Measurements from ENCODE around the gene TAP2. TPM values are rescaled to one million over a fixed set of nuclear protein-coding genes. Genes with fewer than 3 reads are reported as not detected.

TAP2 gene
- total and polyA plus RNA-seq, 2 donors (not counting 1 experiment from before 2014, with no cell fraction given): 66.1 to 126 TPM

DNA sequence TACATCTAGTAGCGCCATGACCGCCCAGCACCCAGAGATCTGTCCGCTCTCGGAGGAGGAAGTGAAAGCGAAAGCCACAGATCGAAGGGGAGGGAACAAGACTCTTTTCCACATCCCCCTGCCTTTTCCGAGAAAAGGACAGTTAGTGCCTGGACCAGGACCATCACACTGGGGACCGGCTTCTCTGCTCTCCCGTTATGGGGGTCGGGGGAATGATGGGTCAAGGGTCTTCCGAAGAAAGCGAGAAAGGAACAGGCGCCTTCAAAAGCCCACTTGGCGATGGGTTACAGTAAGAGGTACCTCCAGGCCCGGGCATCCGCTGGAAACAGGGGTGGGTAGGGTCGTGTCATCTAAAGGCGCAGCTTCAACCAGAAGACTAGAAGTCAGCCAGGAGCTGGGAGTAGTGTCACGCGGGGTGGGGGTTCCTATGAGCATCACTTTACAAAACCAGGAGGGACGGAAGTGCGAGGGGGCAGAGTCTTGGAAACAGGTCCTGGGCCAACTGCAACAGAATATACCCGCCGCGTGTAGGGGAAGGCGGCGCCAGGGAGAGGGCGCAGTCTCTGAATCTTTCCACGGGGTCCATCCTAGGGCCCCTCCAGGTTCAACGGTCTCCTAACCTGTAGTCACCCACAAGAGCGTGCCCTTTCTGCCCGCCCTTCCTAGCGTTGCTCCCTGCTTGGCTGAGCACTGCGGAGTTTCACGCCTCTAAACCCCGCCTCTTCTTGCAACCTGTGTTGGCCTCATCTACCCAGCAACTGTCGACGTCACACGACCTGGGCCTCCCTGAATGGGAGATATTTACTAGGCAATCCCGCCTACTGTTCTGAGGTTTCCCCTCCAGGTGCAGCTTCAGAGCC, 5.7 kb upstream of the TAP2 start, which contains the start of gene PSMB8:
Gene PSMB8 (minus strand): TSS at position 69 of the 860 bp plus-strand sequence. CDS start 51 bp downstream, at position 18.
- peak; percentile 99 for DNase-seq
- ChIA-PET CTCF (interaction anchor here (1.0 to 11.0 kb wide), 11 partner anchors 12 to 140 kb away, joined by 3 to 359 read pairs (median 8); partner anchors contain the start of genes BRD2, HLA-DMA, PSMB9 and TAP1), POLR2A (interaction anchor here (0.5 to 9.7 kb wide), 19 partner anchors 12 to 573 kb away, joined by 3 to 282 read pairs (median 5); partner anchors contain the start of genes BRD2, HLA-DMA, HLA-DMB and HLA-DOB)
- peak within 1 kb of the TSS; percentile 73 for H3K4me2 ChIP-seq (replicated peaks; ENCODE audit: low read depth, low read length, poor library complexity, severe bottlenecking)
- peaks cover 72 to 81% of the 10 kb centered on the region in 2 donors for H3K4me1 ChIP-seq (ENCODE audit: control insufficient read depth in 2 of 2, insufficient read depth in 2 of 2, low read length in 2 of 2)
- peak within 1 kb of the TSS; percentile 96 for H3K9ac ChIP-seq (ENCODE audit: low read length)
- peaks cover 92% of the 10 kb centered on the region for H3K79me2 ChIP-seq (ENCODE audit: control insufficient read depth, insufficient read depth, low read length)
- peak; percentile 78 for ATAC-seq (ENCODE audit: low read depth)
- H4K20me1 ChIP-seq (ENCODE audit: control insufficient read depth, insufficient read depth, low read length, poor library complexity, severe bottlenecking): peaks cover 10% of the 10 kb centered on the region
- peak within 1 kb of the TSS; percentile 64 for H2AFZ ChIP-seq (ENCODE audit: insufficient read depth, low read depth, low read length, poor library complexity, severe bottlenecking)
- intact Hi-C loops (cut with micrococcal nuclease): loop anchor here (1.0 to 5.0 kb wide), 4 partner anchors 10 to 177 kb away; partner anchors contain the start of genes BRD2, HLA-DMB, HLA-DQB1 and PSMB9
- Mint-ChIP-seq H3K4me1 (peaks cover 86% of the 10 kb centered on the region), H3K27me3 (no peaks in the 10 kb centered on the region), H3K9me3 (ENCODE audit: insufficient read depth) (no peaks in the 10 kb centered on the region), H3K4me3 (peak within 1 kb of the TSS; percentile 95), H3K27ac (peak within 1 kb of the TSS; percentile 99)
- peaks cover 7 to 67% of the 10 kb centered on the region in 2 experiments for H3K36me3 ChIP-seq (replicated peaks in 1 of 2; ENCODE audit: control extremely low read depth in 1 of 2, control insufficient read depth in 1 of 2, extremely low read depth in 1 of 2, insufficient read depth in 2 of 2, low read length in 1 of 2)
- WGBS (ENCODE audit: insufficient coverage): under 1% methylated on average over 33 of the region's 40 CpGs
- peak within 1 kb of the TSS; percentile 96 to 97 for H3K27ac ChIP-seq (ENCODE audit: low read length in 2 of 2)
- H3K27me3 ChIP-seq (replicated peaks in 1 of 4; ENCODE audit: control extremely low read depth in 1 of 4, control insufficient read depth in 3 of 4, insufficient read depth in 4 of 4, low read length in 3 of 4): no peaks in the 10 kb centered on the region
- H3K4me3 ChIP-seq (ENCODE audit: control extremely low read depth in 1 of 5, extremely low read depth in 1 of 5, insufficient read depth in 1 of 5, low read depth in 2 of 5, low read length in 4 of 5): peak within 1 kb of the TSS; percentile 88 to 100 (median 95)
- no peaks in the 10 kb centered on the region for H3K9me3 ChIP-seq (ENCODE audit: control extremely low read depth in 1 of 3, control insufficient read depth in 2 of 3, insufficient read depth in 1 of 3, low read length in 2 of 3)
- TF ChIP-seq, protein P1, sequence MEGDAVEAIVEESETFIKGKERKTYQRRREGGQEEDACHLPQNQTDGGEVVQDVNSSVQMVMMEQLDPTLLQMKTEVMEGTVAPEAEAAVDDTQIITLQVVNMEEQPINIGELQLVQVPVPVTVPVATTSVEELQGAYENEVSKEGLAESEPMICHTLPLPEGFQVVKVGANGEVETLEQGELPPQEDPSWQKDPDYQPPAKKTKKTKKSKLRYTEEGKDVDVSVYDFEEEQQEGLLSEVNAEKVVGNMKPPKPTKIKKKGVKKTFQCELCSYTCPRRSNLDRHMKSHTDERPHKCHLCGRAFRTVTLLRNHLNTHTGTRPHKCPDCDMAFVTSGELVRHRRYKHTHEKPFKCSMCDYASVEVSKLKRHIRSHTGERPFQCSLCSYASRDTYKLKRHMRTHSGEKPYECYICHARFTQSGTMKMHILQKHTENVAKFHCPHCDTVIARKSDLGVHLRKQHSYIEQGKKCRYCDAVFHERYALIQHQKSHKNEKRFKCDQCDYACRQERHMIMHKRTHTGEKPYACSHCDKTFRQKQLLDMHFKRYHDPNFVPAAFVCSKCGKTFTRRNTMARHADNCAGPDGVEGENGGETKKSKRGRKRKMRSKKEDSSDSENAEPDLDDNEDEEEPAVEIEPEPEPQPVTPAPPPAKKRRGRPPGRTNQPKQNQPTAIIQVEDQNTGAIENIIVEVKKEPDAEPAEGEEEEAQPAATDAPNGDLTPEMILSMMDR (IDR thresholded peaks at IDR 0.05): no peak
- TF ChIP-seq EZH2 (IDR thresholded peaks at IDR 0.05; ENCODE audit: borderline replicate concordance, insufficient read depth, low read depth, low read length, poor library complexity, severe bottlenecking): no peak
